Measurements from ENCODE around the gene PAK1.
A peak's percentile ranks its signal among the peaks of the same experiment; 100 is the strongest.
"Not testable (repeated sequence)": the region's sequence is repeated elsewhere in the genome, so short reads cannot be mapped to it uniquely, and the experiment has no call there.

The PAK1 gene

GRCh38 chr11:77473801-77474683 is at the start of gene PAK1:
TSS of gene PAK1 (minus strand) at chr11:77474094. CDS start at chr11:77392520, 81,574 bp downstream.
- DNase-seq, result peak; percentile 92 to 96

DNA sequence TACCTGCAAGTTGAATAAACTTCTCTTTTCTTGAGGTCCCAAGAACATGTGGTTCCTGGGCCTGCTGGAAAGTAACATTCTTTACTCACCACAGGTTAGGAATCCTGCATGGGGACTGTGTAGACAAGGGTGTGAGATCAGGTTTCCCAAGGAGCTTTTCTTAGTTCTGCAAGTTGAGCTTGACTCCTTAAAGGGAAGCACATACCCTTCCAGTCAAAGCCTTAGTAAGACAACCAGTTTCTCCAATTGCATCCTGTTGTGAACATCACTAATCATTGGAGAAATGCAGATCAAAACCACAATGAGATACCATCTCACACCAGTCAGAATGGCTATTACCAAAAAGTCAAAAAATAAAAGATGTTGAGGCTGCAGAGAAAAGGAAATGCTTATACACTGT is 48.3 kb upstream of the PAK1 start:
- DNase-seq, result no peak

- no peak for DNase-seq
Observed at GRCh38 chr11:77519847-77520246, 46.0 kb upstream of the PAK1 start.

GRCh38 chr11:77518471-77518870 is 44.6 kb upstream of the PAK1 start:
- DNase-seq, result no peak

- DNase-seq, result no peak
Observed at GRCh38 chr11:77517753-77518152, 43.9 kb upstream of the PAK1 start.

DNA sequence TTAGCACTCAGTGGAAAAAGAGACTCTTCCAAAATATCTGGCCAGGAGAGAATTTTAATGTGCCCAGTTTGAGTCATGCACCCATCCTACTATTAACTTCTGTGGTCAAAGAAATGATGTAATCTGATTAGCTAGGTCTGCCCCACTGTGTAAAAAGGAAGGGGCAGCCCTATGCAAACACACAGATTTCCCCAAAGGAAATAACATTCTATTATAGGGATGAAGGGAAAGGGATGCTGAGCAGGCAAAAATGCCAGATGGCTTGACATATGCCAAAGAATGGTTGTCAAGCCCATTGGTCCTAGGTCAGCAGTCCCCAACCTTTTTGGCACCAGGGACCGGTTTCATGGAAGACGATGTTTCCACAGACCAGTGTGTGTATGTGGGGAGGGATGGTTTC is 43.3 kb upstream of the PAK1 start:
- DNase-seq, result no peak

GRCh38 chr11:77515483-77515882 is 41.6 kb upstream of the PAK1 start:
- DNase-seq, result no peak

DNA sequence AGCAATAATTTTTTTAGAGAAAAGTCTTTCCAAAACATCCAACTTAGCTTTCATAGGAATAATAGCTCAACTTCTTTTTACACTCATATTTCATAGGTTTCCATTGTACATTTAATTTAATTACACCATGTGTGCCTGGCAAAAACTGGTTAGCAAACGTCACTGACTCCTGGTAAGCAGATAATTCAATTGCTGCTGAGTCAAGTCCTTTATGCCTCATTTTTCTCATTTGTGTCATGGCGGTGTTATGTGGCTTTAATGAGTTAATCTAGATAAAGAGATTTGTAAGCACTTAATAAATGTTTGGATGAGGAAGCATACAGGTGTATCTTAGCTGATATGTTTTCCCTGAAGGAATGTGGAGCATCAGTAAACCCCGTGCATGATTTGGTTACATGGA is 41.2 kb upstream of the PAK1 start:
- DNase-seq, result no peak

DNA sequence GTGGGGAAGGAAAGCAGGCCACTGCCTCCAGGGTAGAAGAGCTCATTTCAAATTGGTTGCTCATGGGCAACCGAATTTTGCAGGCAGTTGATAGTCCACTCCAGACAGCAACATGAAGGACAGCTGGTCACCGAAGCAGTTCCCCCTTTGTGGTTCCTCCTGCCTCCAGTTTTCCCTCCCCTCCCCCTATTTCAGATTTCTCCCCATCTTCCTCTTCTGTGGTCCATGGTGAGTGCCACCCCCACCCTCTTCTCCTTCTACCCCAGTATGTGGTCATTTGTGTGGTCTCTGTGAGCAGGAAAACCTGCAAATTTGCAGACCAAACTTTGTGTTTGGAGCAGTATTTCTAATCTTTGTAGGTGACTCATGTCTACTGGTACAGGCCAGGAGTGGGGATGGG is 38.2 kb upstream of the PAK1 start:
- peak in 1 of 2 donors; percentile 12 for DNase-seq

GRCh38 chr11:77510851-77511250 is 37.0 kb upstream of the PAK1 start:
- DNase-seq, result no peak

- DNase-seq, result no peak
Observed at GRCh38 chr11:77510095-77510494, 36.2 kb upstream of the PAK1 start.

DNA sequence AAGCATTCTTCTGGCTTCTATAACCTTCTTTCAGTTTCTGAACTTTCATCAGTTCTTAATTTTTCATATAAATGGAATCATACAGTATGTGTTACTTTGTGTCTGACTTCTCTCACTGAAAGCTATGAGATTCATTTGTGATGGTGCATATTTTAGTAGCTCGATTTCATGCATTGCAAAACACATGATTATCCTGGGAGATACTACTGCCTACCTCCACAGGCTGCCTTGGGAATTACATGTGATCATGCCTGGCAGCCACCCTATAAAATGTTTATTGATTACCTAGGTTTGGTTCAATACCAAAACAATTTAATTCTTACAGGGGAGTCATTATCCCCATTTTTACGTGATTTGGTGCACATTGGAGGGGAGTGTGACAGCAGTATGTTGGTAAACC is 34.1 kb upstream of the PAK1 start:
- no peak for DNase-seq

GRCh38 chr11:77506857-77507256 is 33.0 kb upstream of the PAK1 start:
- no peak for DNase-seq

GRCh38 chr11:77505956-77506355 is 32.1 kb upstream of the PAK1 start:
- DNase-seq, result no peak

DNA sequence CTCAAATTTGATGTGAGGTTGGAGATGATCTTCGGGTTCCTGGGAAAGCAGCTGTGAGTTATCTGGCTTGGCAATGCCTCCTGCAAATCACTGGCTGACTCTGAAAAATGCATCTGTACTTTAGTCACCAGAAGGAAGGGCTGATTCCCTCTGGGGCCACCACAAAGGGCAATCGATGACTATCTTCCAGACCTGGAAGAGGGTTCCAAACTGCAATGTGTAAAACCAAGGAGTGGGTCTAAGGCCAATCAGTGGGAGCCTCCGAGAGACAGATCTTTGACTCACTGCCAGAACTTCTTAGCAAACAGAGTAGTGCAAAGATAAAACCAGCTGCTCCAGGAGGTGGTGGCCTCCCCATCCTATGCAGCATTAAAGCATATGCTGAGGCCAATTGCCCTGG is 29.1 kb upstream of the PAK1 start:
- DNase-seq, result no peak

- DNase-seq, result no peak
Observed at GRCh38 chr11:77502346-77502905, 28.5 kb upstream of the PAK1 start.

- no peak for DNase-seq
Observed at GRCh38 chr11:77501758-77502157, 27.9 kb upstream of the PAK1 start.

- DNase-seq, result no peak
Observed at GRCh38 chr11:77497368-77497767, 23.5 kb upstream of the PAK1 start.

DNA sequence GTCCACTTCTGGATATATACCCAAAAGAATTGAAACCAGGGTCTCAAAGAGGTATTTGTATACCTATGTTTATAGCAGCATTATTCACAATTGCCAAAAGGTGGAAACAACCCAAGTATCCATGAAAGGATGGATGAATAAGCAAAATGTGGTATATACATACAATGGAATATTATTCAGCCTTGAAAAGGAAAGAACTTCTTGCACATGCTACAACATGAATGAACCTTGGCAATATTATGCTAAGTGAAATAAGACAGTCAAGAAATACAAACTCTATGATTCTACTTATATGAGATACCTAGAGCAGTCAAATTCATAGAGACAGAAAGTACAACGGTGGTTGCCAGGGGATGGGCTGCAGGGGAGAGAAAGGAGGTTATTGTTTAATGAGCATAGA is 21.6 kb upstream of the PAK1 start:
- no peak for DNase-seq

DNA sequence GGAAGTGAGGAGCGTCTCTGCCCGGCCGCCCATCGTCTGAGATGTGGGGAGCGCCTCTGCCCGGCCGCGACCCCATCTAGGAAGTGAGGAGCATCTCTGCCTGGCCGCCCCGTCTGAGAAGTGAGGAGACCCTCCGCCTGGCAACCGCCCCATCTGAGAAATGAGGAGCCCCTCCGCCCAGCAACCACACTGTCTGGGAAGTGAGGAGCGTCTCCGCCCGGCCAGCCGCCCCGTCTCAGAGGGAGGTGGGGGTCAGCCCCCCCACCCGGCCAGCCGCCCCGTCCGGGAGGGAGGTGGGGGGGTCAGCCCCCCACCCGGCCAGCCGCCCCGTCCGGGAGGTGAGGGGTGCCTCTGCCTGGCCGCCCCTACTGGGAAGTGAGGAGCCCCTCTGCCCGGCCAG is 16.1 kb upstream of the PAK1 start:
- DNase-seq, result not testable (repeated sequence)

- no peak for DNase-seq
Observed at GRCh38 chr11:77487790-77488189, 13.9 kb upstream of the PAK1 start.

DNA sequence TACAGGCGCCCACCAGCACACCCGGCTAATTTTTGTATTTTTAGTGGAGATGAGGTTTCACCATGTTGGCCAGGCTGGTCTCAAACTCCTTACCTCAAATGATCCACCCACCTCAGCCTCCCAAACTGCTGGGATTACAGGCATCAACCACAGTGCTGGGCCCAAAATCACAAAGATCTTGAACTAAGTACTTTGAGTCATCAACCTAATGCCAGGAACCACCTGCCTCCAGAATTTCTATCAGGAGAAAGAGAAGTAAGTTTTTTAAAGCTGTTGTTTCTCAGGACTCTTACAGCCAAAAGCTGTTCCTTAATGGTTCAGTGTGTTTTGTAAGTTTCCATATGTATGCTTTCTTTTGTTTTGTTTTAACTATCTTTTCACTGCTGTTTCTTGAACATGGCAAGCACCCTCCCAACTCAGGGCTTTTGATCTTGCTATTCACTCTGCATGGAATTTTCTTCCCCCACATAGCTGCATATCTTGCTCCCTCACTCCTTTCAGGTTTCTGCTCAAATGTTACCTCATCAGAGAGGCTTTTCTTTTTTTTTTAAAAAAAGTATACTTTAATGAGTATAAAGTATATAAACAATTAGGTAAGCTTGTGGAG is 6.0 kb upstream of the PAK1 start:
- DNase-seq, result no peak

DNA sequence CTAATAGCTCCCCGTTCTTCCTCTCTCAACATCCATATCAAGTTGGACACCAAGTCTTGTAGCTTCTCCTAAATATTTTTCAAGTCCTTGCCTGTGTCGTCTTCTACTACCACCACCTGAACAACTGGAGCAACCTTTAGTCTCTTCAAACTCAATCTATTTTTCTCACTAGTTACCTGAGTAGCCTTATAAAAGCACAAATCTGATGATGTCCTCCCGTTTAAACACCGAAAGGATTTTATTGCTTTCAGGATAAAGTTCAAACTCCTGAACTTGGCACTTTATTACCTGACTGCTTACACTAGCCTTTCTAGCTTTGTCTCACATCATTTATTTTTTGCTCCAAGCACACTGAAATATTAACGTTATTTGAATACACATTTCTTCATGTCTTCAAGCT is 1.3 kb upstream of the PAK1 start:
- no peak for DNase-seq

GRCh38 chr11:77474684-77475060 is 778 bp upstream of the PAK1 start:
- DNase-seq, result no peak
